GM23248 (cell line): ENCODE data around the gene MCOLN3.

Experiments used
- EZH2 ChIP-seq: fragments of 200-600 bp; sonication (generic); IDR thresholded peaks from 2 replicates; pipeline ENCODE4 v1.6.1; 2018; ENCODE audit warnings: antibody characterized with exemption, mild to moderate bottlenecking; ENCODE audit not compliant: insufficient read depth, poor library complexity, severe bottlenecking
- EZH2phosphoT487 ChIP-seq: fragments of 200-600 bp; sonication (generic); IDR thresholded peaks from 2 replicates; pipeline ENCODE4 v1.6.1; 2018; ENCODE audit warnings: antibody characterized with exemption, moderate library complexity, mild to moderate bottlenecking, low read depth; ENCODE audit not compliant: insufficient read depth

DNA sequence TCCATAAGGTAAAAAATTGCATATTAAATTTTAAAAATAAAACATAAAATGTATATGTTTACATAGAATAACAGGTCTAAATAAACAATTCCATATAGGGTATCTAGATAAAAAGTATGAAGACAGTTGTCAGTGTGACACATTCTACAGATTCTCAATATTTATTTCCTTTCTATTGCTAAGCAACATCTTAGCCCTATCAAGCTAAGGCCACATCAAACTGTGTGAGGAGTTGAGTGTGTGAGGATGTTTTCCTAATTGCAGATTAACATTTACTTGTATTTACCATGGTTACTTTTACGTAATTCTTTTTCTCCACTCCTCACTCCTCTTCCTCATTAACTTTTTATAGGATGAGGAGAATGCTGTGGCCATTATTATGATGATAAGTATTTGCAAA lies 41.9 kb upstream of the MCOLN3 start:
- TF ChIP-seq EZH2 (no peak), EZH2phosphoT487 (no peak)
